Activated CD8-positive, alpha-beta T cell treated with anti-CD3 and anti-CD28 coated beads for 36 hours (primary cell): ENCODE data around the gene SIDT1. TPM values are rescaled to one million over a fixed set of nuclear protein-coding genes. Genes with fewer than 3 reads are reported as not detected.
A peak's percentile ranks its signal among the peaks of the same experiment; 100 is the strongest.

Source experiments
- ATAC-seq: fragments of 200-7000 bp; cut with Tn5 transposase; one replicate; pipeline ENCODE4 v1.10.0; 2021; ENCODE audit warnings: mild to moderate bottlenecking, moderate library complexity
- CTCF ChIA-PET: fragments of 350-600 bp; sonication (Branson Sonifier 250); formaldehyde crosslinking; loops from one replicate; lab custom pipeline; 2021; ENCODE audit warnings: antibody characterized with exemption; lab: Charles Lee
- POLR2A ChIA-PET: fragments of 350-600 bp; sonication (Branson Sonifier 250); formaldehyde crosslinking; loops from one replicate; lab custom pipeline; 2021; ENCODE audit warnings: antibody characterized with exemption; lab: Charles Lee
- DNase-seq: peaks from one replicate; pipeline ENCODE4 v3.0.0-alpha.2; 2020
- H3K27ac Mint-ChIP-seq: one replicate; pipeline ENCODE4 v1.8.0; 2021; ENCODE audit warnings: mild to moderate bottlenecking, mixed read lengths
- H3K27me3 Mint-ChIP-seq: one replicate; pipeline ENCODE4 v1.8.0; 2021; ENCODE audit warnings: mixed read lengths
- H3K36me3 Mint-ChIP-seq: one replicate; pipeline ENCODE4 v1.8.0; 2021; ENCODE audit warnings: low read depth, mixed read lengths
- H3K4me1 Mint-ChIP-seq: one replicate; pipeline ENCODE4 v1.8.0; 2021; ENCODE audit warnings: low read depth, mixed read lengths
- H3K4me3 Mint-ChIP-seq: one replicate; pipeline ENCODE4 v1.8.0; 2021; ENCODE audit warnings: mild to moderate bottlenecking, moderate library complexity, mixed read lengths
- H3K9me3 Mint-ChIP-seq: one replicate; pipeline ENCODE4 v1.8.0; 2021; ENCODE audit warnings: mixed read lengths
- intact Hi-C: fragments of 100-400 bp; cut with micrococcal nuclease; formaldehyde crosslinking; loops from one replicate; pipeline ENCODE4 v1.10.0; 2022
- total RNA-seq, 2 experiments: library from RNA; stranded (reverse); gene quantifications; one replicate each; pipeline ENCODE4 v1.2.3, GENCODE V29; 2021
- TF ChIP-seq, protein P1 (sequence below): fragments of 200-600 bp; IDR thresholded peaks from one replicate; pipeline ENCODE4 v1.8.0; 2022; ENCODE audit warnings: antibody characterized with exemption, mild to moderate bottlenecking

SIDT1 gene
- total RNA-seq, 2 experiments from 2014 or later = 21.0 to 24.0 TPM

DNA sequence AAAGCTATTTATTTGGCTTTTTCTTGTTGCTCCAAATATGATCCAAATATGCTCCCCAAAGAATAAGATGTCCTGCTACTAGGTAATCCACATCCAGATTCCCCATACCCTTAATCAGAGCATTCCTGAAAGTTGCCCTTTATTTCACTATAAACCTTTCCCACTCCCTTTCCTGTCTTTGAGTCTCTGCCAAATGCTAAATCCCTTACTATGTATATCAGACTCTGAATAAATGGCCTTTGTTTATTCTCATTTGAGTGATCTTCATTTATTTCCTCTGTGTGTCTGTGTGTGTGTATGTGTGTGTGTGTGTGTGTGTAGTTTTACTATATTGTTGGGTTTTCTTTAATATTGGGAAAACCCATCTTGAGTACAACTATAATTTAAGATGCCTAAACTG is 10.4 kb upstream of the SIDT1 start:
- H3K27me3 Mint-ChIP-seq = peaks cover 3% of the 10 kb centered on the region
- no peaks in the 10 kb centered on the region for H3K9me3 Mint-ChIP-seq
- intact Hi-C loops = no loop called here
- no peaks in the 10 kb centered on the region for H3K36me3 Mint-ChIP-seq
- H3K4me3 Mint-ChIP-seq = no peak overlapping the region
- TF ChIP-seq, protein P1, sequence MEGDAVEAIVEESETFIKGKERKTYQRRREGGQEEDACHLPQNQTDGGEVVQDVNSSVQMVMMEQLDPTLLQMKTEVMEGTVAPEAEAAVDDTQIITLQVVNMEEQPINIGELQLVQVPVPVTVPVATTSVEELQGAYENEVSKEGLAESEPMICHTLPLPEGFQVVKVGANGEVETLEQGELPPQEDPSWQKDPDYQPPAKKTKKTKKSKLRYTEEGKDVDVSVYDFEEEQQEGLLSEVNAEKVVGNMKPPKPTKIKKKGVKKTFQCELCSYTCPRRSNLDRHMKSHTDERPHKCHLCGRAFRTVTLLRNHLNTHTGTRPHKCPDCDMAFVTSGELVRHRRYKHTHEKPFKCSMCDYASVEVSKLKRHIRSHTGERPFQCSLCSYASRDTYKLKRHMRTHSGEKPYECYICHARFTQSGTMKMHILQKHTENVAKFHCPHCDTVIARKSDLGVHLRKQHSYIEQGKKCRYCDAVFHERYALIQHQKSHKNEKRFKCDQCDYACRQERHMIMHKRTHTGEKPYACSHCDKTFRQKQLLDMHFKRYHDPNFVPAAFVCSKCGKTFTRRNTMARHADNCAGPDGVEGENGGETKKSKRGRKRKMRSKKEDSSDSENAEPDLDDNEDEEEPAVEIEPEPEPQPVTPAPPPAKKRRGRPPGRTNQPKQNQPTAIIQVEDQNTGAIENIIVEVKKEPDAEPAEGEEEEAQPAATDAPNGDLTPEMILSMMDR = no peak
- H3K27ac Mint-ChIP-seq = no peak overlapping the region
- ATAC-seq = no peak
- POLR2A ChIA-PET = interaction anchor here (0.7 to 1.3 kb wide), 2 partner anchors 9 to 10 kb away, joined by 3 read pairs; no protein-coding TSS in a partner anchor
- CTCF ChIA-PET = interaction anchor here (1.0 kb wide), 1 partner anchor 15 kb away, joined by 3 read pairs; no protein-coding TSS in a partner anchor
- no peak for DNase-seq
- H3K4me1 Mint-ChIP-seq = no peaks in the 10 kb centered on the region

DNA sequence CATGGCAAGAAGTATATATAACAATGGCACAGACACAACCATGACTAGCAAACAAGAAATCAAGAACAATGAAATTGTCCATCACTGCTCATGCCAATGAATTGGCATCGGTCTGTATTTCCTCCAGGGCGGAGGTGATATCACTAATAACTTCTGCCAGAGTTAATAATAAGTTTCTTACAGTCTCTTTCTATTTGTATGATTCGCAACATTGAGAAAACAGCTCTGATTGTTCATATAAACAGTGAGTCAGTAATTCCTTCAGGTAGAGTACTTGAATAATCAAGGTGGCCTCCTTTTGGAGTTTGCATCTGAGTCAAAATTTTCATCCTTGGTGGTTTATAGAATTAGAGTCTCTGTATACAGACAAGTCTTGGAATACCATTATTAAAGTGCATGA is 9.1 kb upstream of the SIDT1 start:
- H3K27me3 Mint-ChIP-seq = peaks cover under 1% of the 10 kb centered on the region
- ATAC-seq = no peak
- ChIA-PET CTCF (no interaction called here), POLR2A (no interaction called here)
- no peak overlapping the region for H3K27ac Mint-ChIP-seq
- no peaks in the 10 kb centered on the region for H3K4me1 Mint-ChIP-seq
- TF ChIP-seq, protein P1 = no peak
- H3K9me3 Mint-ChIP-seq = no peaks in the 10 kb centered on the region
- intact Hi-C loops = no loop called here
- H3K36me3 Mint-ChIP-seq = no peaks in the 10 kb centered on the region
- DNase-seq = no peak
- no peak overlapping the region for H3K4me3 Mint-ChIP-seq

DNA sequence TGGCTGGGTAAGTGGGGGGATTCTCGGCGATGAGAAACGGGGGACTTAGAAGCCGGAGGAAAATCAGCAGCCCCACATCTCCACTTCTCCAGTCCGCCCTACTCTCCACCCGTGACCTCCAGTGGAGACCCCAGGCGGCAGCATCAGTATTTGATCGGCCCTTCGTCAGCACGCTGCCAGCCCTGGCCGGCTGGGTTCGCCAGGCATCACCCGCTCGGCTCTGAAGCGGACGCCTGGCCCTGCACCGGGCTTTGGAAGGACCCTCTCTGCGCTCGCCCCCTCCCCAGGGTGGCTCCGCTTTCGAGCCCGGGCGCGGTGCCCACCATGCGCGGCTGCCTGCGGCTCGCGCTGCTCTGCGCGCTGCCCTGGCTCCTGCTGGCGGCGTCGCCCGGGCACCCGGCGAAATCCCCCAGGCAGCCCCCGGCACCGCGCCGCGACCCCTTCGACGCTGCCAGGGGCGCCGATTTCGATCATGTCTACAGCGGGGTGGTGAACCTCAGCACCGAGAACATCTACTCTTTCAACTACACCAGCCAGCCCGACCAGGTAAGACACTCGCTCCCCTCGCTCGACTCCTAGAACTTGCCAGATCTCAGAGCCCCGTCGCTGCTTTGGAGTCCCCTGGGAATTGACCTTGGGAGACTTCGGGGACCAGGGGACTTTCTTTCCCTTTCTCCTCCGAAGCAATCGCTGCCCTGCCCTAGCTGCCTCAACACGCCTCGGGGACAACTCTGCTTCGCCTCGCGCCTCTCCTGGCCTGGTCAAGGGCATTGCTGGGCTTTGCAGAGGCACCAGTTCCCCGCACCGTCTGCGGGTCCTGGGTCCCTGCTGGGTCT is 561 bp downstream of the SIDT1 start:
- CTCF ChIA-PET = interaction anchor here (0.8 to 1.6 kb wide), 8 partner anchors 11 to 381 kb away, joined by 3 to 6 read pairs (median 4); partner anchors contain the start of gene SPICE1
- peak overlapping the region; percentile 97 for H3K4me3 Mint-ChIP-seq
- POLR2A ChIA-PET = interaction anchor here (0.7 to 2.8 kb wide), 5 partner anchors 17 to 214 kb away, joined by 3 to 9 read pairs (median 5); partner anchors contain the start of gene ATP6V1A
- peaks cover 46% of the 10 kb centered on the region for H3K4me1 Mint-ChIP-seq
- intact Hi-C loops = loop anchor here (2.0 kb wide), 1 partner anchor 18 kb away; the partner anchor contains the start of gene SPICE1
- ATAC-seq (peak; percentile 53), DNase-seq (peak; percentile 63)
- H3K27ac Mint-ChIP-seq = peak overlapping the region; percentile 98
- H3K36me3 Mint-ChIP-seq = peaks cover 26% of the 10 kb centered on the region
- H3K27me3 Mint-ChIP-seq = no peaks in the 10 kb centered on the region
- H3K9me3 Mint-ChIP-seq = no peaks in the 10 kb centered on the region
- TF ChIP-seq, protein P1 = no peak

DNA sequence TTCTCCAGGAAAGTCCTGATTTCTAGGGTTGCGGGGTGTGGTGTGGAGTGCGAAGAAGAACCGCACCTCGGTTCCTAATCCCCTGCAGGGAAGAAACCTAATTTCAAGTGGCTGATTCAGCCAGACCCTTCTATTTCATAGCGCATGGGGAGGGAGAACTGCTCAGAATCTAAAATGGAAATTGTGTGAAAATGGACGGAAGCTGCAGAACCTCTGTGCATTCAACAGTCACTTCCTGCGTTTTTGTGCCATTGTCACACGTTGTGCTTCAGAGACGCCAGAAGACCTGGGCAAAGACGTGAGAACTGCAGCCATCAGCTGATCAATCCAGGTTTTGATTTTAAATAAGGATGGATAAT is 1.2 kb downstream of the SIDT1 start:
- Mint-ChIP-seq H3K27ac (peak overlapping the region; percentile 98), H3K4me1 (peaks cover 51% of the 10 kb centered on the region), H3K36me3 (peaks cover 26% of the 10 kb centered on the region), H3K9me3 (no peaks in the 10 kb centered on the region), H3K27me3 (no peaks in the 10 kb centered on the region), H3K4me3 (peak overlapping the region; percentile 97)
- peak; percentile 58 for DNase-seq
- POLR2A ChIA-PET = interaction anchor here (0.6 to 2.8 kb wide), 11 partner anchors 8 to 213 kb away, joined by 3 to 11 read pairs (median 3); partner anchors contain the start of genes ATP6V1A and SPICE1
- intact Hi-C loops = loop anchor here (2.0 kb wide), 1 partner anchor 19 kb away; the partner anchor contains the start of gene SPICE1
- CTCF ChIA-PET = interaction anchor here (0.8 to 1.6 kb wide), 9 partner anchors 11 to 381 kb away, joined by 3 to 6 read pairs (median 4); partner anchors contain the start of gene SPICE1
- ATAC-seq = peak; percentile 39
- TF ChIP-seq, protein P1 = no peak
